SK-N-MC (cell line): Measurements from ENCODE around the gene FGF11.
"Not testable (repeated sequence)": the region's sequence is repeated elsewhere in the genome, so short reads cannot be mapped to it uniquely, and the experiment has no call there.

Experiments
- EZH2 ChIP-seq: fragments of 200-600 bp; sonication (generic); IDR thresholded peaks from one replicate; pipeline ENCODE4 v1.6.1; 2017; ENCODE audit warnings: antibody characterized with exemption
- POLR2AphosphoS5 ChIP-seq: IDR thresholded peaks from 2 replicates; pipeline ENCODE4 v1.6.1; 2012; ENCODE audit warnings: mild to moderate bottlenecking, low read depth, low read length, borderline replicate concordance

DNA sequence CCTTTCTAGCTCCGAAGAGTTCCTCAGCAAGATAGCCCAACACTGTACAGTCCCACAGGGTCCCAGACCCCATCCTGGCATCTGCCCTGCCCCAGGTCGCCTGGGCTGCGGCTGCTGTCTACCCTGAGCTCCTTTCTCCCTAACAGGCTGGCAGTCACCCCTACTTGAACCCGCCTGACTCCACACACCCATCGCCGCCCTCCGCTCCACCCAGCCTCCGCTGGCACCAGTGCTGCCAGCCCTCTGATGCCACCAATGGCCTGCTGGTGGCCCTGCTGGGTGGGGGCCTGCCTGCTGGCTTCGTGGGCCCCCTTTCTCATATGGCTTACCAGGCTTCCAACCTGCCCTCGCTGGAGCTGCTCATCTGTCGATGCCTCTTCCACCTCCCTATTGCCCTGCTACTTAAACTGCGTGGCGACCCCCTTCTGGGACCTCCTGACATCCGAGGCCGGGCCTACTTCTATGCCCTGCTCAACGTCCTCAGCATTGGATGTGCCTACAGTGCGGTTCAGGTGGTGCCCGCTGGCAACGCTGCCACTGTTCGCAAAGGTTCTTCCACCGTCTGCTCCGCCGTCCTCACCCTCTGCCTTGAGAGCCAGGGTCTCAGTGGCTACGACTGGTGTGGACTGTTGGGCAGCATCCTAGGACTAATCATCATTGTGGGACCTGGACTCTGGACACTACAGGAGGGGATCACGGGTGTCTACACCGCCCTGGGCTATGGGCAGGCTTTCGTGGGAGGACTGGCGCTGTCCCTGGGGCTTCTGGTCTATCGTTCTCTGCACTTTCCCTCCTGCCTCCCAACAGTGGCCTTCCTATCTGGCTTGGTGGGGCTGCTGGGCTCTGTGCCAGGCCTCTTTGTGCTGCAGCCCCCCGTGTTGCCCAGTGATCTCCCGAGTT, 42.8 kb downstream of the FGF11 start:
- TF ChIP-seq EZH2, POLR2AphosphoS5: not testable (repeated sequence)
